ENCODE data around the gene CYB5R2. TPM values are rescaled to one million over a fixed set of nuclear protein-coding genes. Genes with fewer than 3 reads are reported as not detected.
A peak's percentile ranks its signal among the peaks of the same experiment; 100 is the strongest.
"Not testable (repeated sequence)": the region's sequence is repeated elsewhere in the genome, so short reads cannot be mapped to it uniquely, and the experiment has no call there.

The CYB5R2 gene
- total RNA-seq, 1 experiment from 2014 or later: 1.1 TPM

- DNase-seq (ENCODE audit: low read depth): no peak
Observed at GRCh38 chr11:7668911-7669310, 4.4 kb downstream of the CYB5R2 start.

DNA sequence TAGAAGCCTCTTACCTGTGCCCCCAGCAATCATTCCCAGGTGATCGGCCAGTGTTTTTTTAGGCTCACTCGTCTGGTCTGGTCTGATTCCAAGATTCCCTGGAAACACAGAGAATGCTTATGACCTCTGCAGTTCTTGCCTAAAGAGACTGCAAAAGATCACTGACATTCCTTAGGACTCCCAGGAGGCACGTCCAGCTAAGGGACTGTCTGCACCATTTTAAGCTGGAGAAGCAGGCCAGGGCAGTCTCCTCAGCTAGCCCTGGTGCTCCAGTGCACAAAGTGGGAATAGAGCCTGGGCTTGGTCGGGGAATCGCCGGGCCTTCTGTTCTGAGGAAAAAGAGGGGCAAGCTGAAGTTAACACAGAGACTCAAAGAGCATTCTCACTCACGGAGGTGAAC lies 4.8 kb downstream of the CYB5R2 start:
- DNase-seq (ENCODE audit: low read depth): no peak

- DNase-seq (ENCODE audit: low read depth): no peak
Observed at GRCh38 chr11:7667460-7667859, 5.8 kb downstream of the CYB5R2 start.

DNA sequence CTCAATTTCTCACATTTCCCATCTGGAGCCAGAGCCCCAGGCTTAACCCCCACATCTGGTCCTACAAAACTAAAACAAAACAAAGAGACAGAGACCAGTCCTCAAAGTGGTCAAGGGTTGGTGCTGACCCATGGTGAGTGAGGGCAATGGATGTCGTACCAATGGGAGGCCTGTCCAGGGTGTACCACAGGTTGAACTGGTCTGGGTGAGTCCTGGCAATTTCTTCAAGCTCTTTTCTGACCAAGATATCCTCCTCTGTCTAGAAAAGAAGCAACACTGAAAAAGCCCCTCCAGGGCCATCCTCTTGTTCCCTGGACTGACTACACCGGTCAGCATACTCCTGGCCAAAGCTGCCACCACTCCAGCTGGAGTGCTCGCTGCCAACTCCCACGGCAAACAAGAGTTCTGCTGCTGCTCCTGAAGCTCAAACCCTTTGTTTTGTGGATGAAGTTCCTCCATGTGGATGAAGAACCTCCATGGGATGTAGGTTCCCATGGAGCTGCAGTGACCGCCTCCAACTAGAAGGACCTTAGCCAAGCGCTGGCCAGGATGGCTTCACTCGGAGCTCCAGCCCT lies 6.9 kb downstream of the CYB5R2 start:
- no peak for DNase-seq (ENCODE audit: low read depth)

DNA sequence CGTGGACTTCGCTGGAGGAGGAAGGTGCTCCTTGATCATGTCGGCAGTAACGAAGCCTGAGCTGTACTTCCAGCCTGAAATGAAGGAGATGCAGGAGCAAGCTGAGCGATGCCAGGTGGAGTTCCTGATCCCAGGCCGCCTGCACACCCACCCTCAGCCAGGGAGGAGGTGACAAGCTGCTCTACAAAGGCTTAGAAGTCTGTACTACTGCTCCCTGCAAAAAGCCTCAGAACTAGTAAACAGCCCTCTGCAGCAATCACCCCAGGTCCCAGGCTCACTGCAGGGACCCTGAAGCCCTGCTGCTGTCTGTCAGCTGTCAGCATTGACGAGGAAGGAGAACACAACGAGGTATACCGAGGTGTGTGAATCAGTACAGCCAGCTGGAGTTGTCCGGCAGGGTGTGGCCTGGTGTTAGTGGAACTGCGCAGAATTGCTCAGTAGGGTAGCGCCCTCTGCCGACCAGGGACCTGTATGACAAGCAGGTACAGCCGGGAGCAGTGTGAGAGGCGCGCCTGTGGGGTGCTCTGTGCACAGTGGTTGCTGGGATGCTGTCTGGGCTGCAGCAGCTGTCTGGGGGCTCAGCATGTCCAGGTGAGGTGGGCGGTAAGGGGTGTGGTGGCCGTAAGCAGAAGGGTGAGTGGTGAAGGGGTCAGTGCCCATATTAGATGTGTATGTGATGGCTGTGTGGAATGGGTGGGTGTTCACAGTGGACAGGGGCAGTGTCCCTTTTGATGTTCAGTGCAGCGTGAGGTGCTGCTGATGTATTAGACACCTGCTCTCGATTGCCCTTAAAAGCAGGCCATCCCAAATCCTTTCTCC lies 7.6 kb downstream of the CYB5R2 start:
- DNase-seq (ENCODE audit: low read depth): peak; percentile 37

DNA sequence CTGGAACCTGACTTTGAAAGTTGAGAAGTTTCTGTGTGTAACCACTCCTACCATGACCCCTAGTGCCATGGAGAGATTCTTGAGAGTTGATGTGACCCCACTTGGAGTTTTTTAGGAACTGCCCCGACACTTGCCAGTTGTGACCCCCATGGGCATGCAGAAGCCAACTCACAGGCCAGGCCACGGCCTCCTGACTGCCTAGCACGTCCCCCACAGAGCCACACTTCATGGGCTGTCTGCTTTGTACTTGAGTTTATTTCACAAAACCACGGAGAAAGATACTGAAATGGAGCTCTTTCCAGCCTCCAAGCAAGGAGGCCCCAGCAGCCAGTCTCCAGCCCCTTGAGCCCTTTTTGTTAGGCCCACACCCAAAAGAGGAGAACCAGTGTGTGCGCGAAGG lies 8.4 kb downstream of the CYB5R2 start:
- DNase-seq (ENCODE audit: low read depth): no peak

- not testable (repeated sequence) for DNase-seq (ENCODE audit: low read depth)
Observed at GRCh38 chr11:7663531-7663930, 9.8 kb downstream of the CYB5R2 start.

GRCh38 chr11:7657306-7658025 lies 15.8 kb downstream of the CYB5R2 start:
- peak; percentile 16 for DNase-seq (ENCODE audit: low read depth)

DNA sequence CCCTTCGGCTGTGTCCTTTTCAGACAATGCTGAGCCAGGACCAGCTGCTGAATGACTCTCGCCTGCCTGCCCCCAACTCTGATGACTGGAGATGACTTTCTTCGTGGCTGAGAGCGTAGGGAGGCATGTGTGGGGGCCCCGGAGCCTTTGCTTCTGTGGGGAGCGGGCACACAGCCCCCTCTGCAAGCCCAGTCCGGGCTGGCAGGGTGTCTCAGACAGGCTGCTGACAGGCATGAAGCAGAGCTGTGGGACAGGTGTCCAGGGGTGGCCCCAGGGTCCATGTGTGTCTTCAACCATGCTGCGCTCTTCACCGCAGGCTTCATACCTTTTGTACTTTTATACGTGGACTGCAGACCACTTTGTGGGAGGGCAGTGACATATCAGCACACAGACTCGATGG lies 16.6 kb downstream of the CYB5R2 start:
- DNase-seq (ENCODE audit: low read depth): no peak

GRCh38 chr11:7655253-7656217 lies 17.8 kb downstream of the CYB5R2 start:
- DNase-seq (ENCODE audit: low read depth): no peak

GRCh38 chr11:7654195-7654705 lies 19.1 kb downstream of the CYB5R2 start:
- DNase-seq (ENCODE audit: low read depth): no peak

GRCh38 chr11:7651700-7652099 lies 21.6 kb downstream of the CYB5R2 start:
- DNase-seq (ENCODE audit: low read depth): no peak

- DNase-seq (ENCODE audit: low read depth): peak; percentile 74
Observed at GRCh38 chr11:7651140-7651551, 22.2 kb downstream of the CYB5R2 start.

GRCh38 chr11:7648264-7648663 lies 25.0 kb downstream of the CYB5R2 start:
- DNase-seq (ENCODE audit: low read depth): no peak

- DNase-seq (ENCODE audit: low read depth): no peak
Observed at GRCh38 chr11:7646866-7647265, 26.4 kb downstream of the CYB5R2 start.

DNA sequence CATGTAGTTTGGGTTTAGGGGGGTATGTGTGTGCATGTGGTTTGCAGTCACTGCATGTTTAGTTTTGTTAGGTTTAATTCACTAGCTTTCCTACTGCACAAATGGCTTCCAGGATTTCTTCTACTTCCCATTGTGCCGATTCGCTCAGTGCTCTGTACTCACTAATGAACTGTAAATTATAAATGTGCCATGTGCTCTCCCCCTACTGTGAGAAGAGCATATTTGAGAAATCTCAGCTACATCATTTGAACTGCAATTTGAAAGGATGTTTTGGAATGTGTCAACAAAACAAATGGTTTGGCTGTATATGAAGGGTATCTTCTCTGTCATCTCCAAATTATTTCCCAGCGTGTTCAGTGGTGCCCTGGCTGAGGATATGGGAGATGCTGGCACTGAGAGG lies 28.1 kb downstream of the CYB5R2 start:
- DNase-seq (ENCODE audit: low read depth): no peak

DNA sequence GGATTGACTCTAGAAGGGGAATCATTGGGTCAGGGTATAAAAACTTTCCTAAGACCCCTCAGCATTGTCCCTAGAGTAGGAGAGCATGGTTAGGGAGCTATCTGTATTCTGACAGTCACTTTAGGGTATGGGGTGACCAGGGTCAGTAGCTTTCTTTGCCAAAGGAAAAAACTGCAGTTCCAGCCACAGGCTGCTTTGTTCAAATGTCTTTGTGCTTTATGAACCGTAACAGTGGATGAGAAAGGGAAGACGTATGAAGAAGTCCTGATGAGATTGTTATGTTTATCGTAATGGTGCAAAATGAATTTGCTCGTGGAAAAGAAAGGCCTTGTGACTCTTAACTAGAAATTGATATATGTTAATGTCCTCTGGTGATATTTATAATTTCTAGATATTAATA lies 30.0 kb downstream of the CYB5R2 start:
- no peak for DNase-seq (ENCODE audit: low read depth)

DNA sequence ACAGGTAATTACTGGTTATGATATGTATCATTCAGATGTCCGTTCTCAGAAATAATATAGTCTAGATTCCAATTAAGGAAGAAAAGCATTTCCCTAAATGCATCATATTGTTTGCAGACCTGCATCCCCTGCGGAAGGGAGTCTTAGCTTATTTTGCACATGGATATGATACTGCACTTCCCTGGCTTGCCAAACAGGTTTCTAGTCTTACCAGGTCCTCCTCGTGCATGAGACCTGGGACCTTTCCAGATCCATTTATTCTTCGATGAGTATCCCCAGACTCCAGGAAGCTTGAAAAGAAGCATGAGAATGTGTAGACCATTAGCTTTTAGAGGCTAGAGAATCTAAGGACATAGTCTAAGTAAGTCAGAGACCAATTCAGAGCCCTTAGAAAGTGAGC lies 30.6 kb downstream of the CYB5R2 start:
- DNase-seq (ENCODE audit: low read depth): no peak

DNA sequence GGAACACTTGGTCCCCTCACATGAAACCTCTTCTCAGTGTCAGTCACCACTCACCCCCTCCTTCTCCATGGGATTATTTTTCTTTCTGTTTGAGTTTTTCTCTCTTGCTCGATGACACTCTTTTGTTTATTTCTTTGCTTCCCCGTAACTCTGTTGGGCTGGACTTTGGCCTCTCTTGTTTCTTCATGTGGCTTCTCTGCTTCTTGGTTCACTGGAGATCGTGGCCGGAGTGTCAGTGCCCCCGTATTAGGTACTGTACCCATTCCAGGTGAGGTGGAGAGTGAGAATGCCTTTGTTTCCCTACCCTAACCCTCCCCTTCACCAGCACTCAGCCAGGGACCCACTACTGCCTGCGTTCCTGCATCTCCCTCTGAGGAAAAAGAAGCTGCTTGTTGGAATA lies 32.5 kb downstream of the CYB5R2 start:
- no peak for DNase-seq (ENCODE audit: low read depth)

- no peak for DNase-seq (ENCODE audit: low read depth)
Observed at GRCh38 chr11:7639643-7640025, 33.7 kb downstream of the CYB5R2 start.
